IMR-90 (cell line): ENCODE results near the gene CLUH. TPM values are rescaled to one million over a fixed set of nuclear protein-coding genes. Genes with fewer than 3 reads are reported as not detected.

Experiments used
- ATAC-seq: fragments of 200-7000 bp; cut with Tn5 transposase; 2 replicates; pipeline ENCODE4 v1.9.1; 2020; ENCODE audit warnings: low read depth, mild to moderate bottlenecking, moderate library complexity
- BruUV-seq: library from RNA; stranded (reverse); fragments of 400-500 nt; replicated peaks from 2 replicates; lab custom pipeline; 2021; lab: Mats Ljungman, UMichigan
- CTCF ChIA-PET: fragments of 300-600 bp; formaldehyde crosslinking; extraction: SDS; loops from one replicate; lab custom pipeline; 2021; ENCODE audit warnings: antibody characterized with exemption; lab: Yijun Ruan, JAX
- POLR2A ChIA-PET: fragments of 300-600 bp; sonication (Branson Sonifier 250); formaldehyde crosslinking; loops from one replicate; lab custom pipeline; 2022; ENCODE audit warnings: antibody characterized with exemption; ENCODE audit not compliant: unreplicated experiment; lab: Charles Lee
- DNase-seq: peaks from one replicate; pipeline ENCODE4 v3.0.0; 2013
- H2AFZ ChIP-seq: replicated peaks from 2 replicates; pipeline ENCODE3; 2013; ENCODE audit warnings: low read length, mild to moderate bottlenecking; ENCODE audit not compliant: poor library complexity
- H2AK5ac ChIP-seq: 2 replicates; pipeline ENCODE4 v1.6.1; 2013; ENCODE audit warnings: low read depth, low read length, inconsistent platforms
- H2AK9ac ChIP-seq: replicated peaks from 2 replicates; pipeline ENCODE3; 2013; ENCODE audit warnings: mild to moderate bottlenecking, low read depth, low read length, moderate library complexity; ENCODE audit not compliant: poor library complexity
- H2BK120ac ChIP-seq: 2 replicates; pipeline ENCODE4 v1.6.1; 2013; ENCODE audit warnings: low read depth, low read length, inconsistent platforms
- H2BK15ac ChIP-seq: 3 replicates; pipeline ENCODE4 v1.6.1; 2013; ENCODE audit warnings: low read depth, low read length, inconsistent platforms
- H2BK20ac ChIP-seq: 2 replicates; pipeline ENCODE4 v1.6.1; 2013; ENCODE audit warnings: low read depth, mild to moderate bottlenecking, inconsistent platforms, low read length, moderate library complexity
- H2BK5ac ChIP-seq: 2 replicates; pipeline ENCODE4 v1.6.1; 2013; ENCODE audit warnings: mild to moderate bottlenecking, low read depth, low read length, inconsistent platforms; ENCODE audit not compliant: poor library complexity, severe bottlenecking
- H3K14ac ChIP-seq: replicated peaks from 2 replicates; pipeline ENCODE4 v1.6.1; 2013; ENCODE audit warnings: low read depth, low read length, inconsistent platforms
- H3K18ac ChIP-seq: 2 replicates; pipeline ENCODE4 v1.6.1; 2013; ENCODE audit warnings: low read depth, low read length, control low read depth
- H3K23ac ChIP-seq: 2 replicates; pipeline ENCODE4 v1.6.1; 2013; ENCODE audit warnings: low read depth, low read length, inconsistent platforms
- H3K27ac ChIP-seq: 2 replicates; pipeline ENCODE4 v1.5.1; 2013; ENCODE audit warnings: mild to moderate bottlenecking, control low read depth, low read length; ENCODE audit not compliant: insufficient read depth
- H3K27me3 ChIP-seq: 2 replicates; pipeline ENCODE4 v1.6.1; 2013; ENCODE audit warnings: low read length; ENCODE audit not compliant: control insufficient read depth, insufficient read depth
- H3K36me3 ChIP-seq: 2 replicates; pipeline ENCODE4 v1.6.1; 2013; ENCODE audit warnings: low read length, mixed read lengths; ENCODE audit not compliant: control insufficient read depth, insufficient read depth
- H3K4ac ChIP-seq: 2 replicates; pipeline ENCODE4 v1.6.1; 2013; ENCODE audit warnings: low read depth, low read length, inconsistent platforms
- H3K4me1 ChIP-seq: 2 replicates; pipeline ENCODE4 v1.6.1; 2013; ENCODE audit warnings: low read length, mixed read lengths; ENCODE audit not compliant: control insufficient read depth, insufficient read depth
- H3K4me2 ChIP-seq: 2 replicates; pipeline ENCODE4 v1.6.1; 2013; ENCODE audit warnings: low read depth, mild to moderate bottlenecking, control low read depth, low read length, moderate library complexity
- H3K4me3 ChIP-seq: 2 replicates; pipeline ENCODE4 v1.5.1; 2013; ENCODE audit warnings: low read depth, mild to moderate bottlenecking, control low read depth, low read length, moderate library complexity; ENCODE audit not compliant: insufficient read depth
- H3K56ac ChIP-seq: 2 replicates; pipeline ENCODE4 v1.6.1; 2013; ENCODE audit warnings: low read length, inconsistent platforms; ENCODE audit not compliant: insufficient read depth; ENCODE audit errors: extremely low read depth
- H3K79me1 ChIP-seq, 2 experiments: 2 replicates each; pipeline ENCODE4 v1.6.1; 2013; ENCODE audit warnings: low read length in 2 of 2, inconsistent platforms in 1 of 2, low read depth in 1 of 2
- H3K9ac ChIP-seq: 2 replicates; pipeline ENCODE4 v1.6.1; 2013; ENCODE audit warnings: low read depth, low read length, control low read depth
- H3K9me1 ChIP-seq: 2 replicates; pipeline ENCODE4 v1.6.1; 2013; ENCODE audit warnings: low read length, inconsistent platforms; ENCODE audit not compliant: insufficient read depth
- H3K9me3 ChIP-seq: 2 replicates; pipeline ENCODE4 v1.6.1; 2013; ENCODE audit warnings: low read length; ENCODE audit not compliant: control insufficient read depth, insufficient read depth
- H4K20me1 ChIP-seq: 2 replicates; pipeline ENCODE4 v1.6.1; 2013; ENCODE audit warnings: low read length, inconsistent platforms; ENCODE audit not compliant: insufficient read depth
- H4K5ac ChIP-seq: 2 replicates; pipeline ENCODE4 v1.6.1; 2013; ENCODE audit warnings: mild to moderate bottlenecking, low read depth, low read length, control low read depth
- H4K8ac ChIP-seq, 2 experiments: 2 replicates each; pipeline ENCODE4 v1.6.1; 2013; ENCODE audit warnings: low read depth in 2 of 2, low read length in 2 of 2, control low read depth in 1 of 2, inconsistent platforms in 1 of 2
- H4K91ac ChIP-seq: 2 replicates; pipeline ENCODE4 v1.6.1; 2013; ENCODE audit warnings: low read depth, low read length, inconsistent platforms; ENCODE audit not compliant: insufficient read depth
- BHLHE40 ChIP-seq: fragments of 150-350 bp; IDR thresholded peaks from 2 replicates; pipeline ENCODE4 v1.6.1; 2016; ENCODE audit warnings: mild to moderate bottlenecking, low read depth, low read length
- CHD1 ChIP-seq: IDR thresholded peaks from 2 replicates; pipeline ENCODE4 v1.6.1; 2012; ENCODE audit warnings: low read depth, low read length, improper control_type of control experiment
- ELK1 ChIP-seq: fragments of 150-350 bp; IDR thresholded peaks from 2 replicates; pipeline ENCODE4 v1.6.1; 2016; ENCODE audit warnings: low read depth, mild to moderate bottlenecking, low read length, moderate library complexity, borderline replicate concordance
- FOS ChIP-seq: fragments of 150-350 bp; IDR thresholded peaks from 2 replicates; pipeline ENCODE4 v1.6.1; 2016; ENCODE audit warnings: low read depth, low read length
- MAFK ChIP-seq: IDR thresholded peaks from 2 replicates; pipeline ENCODE4 v1.6.1; 2012; ENCODE audit warnings: low read depth, low read length, improper control_type of control experiment
- MAZ ChIP-seq: IDR thresholded peaks from 2 replicates; pipeline ENCODE4 v1.6.1; 2012; ENCODE audit warnings: low read depth, mild to moderate bottlenecking, low read length, improper control_type of control experiment, moderate library complexity, borderline replicate concordance
- MXI1 ChIP-seq: IDR thresholded peaks from 2 replicates; pipeline ENCODE4 v1.6.1; 2012; ENCODE audit warnings: low read depth, mild to moderate bottlenecking, low read length, moderate library complexity, borderline replicate concordance
- RAD21 ChIP-seq: IDR thresholded peaks from 2 replicates; pipeline ENCODE4 v1.6.1; 2012; ENCODE audit warnings: low read length, improper control_type of control experiment
- RCOR1 ChIP-seq: IDR thresholded peaks from 2 replicates; pipeline ENCODE4 v1.6.1; 2012; ENCODE audit warnings: mild to moderate bottlenecking, low read length, improper control_type of control experiment; ENCODE audit not compliant: insufficient replicate concordance
- SMC3 ChIP-seq: fragments of 150-350 bp; IDR thresholded peaks from 2 replicates; pipeline ENCODE4 v1.6.1; 2016; ENCODE audit warnings: low read depth, mild to moderate bottlenecking, antibody characterized with exemption, low read length, moderate library complexity
- USF2 ChIP-seq: fragments of 150-350 bp; IDR thresholded peaks from 2 replicates; pipeline ENCODE4 v1.6.1; 2017; ENCODE audit warnings: mild to moderate bottlenecking, antibody characterized with exemption, low read length, low read depth
- WGBS, 2 experiments: methylation state at CpG; one replicate each; pipeline versions ENCODE4 v1.1.5 to v1.1.7; 2013; ENCODE audit warnings: missing lambda C conversion rate in 2 of 2; ENCODE audit not compliant: insufficient read length in 1 of 2; ENCODE audit errors: extremely low coverage in 2 of 2; 5-methylcytosine and 5-hydroxymethylcytosine counted together
- dilution Hi-C: fragments of 300-500 bp; cut with HindIII; formaldehyde crosslinking; loops from one replicate; pipeline ENCODE4 v1.14.3; 2018; ENCODE audit warnings: low sequenced_read_pairs; ENCODE audit not compliant: unreplicated experiment
- in situ Hi-C: fragments of 300-500 bp; cut with MboI; formaldehyde crosslinking; loops from 3 replicates; pipeline ENCODE4 v1.14.3; 2019; ENCODE audit warnings: low sequenced_read_pairs, inconsistent platforms, mixed read lengths
- intact Hi-C: fragments of 100-400 bp; cut with micrococcal nuclease; formaldehyde crosslinking; loops from 2 replicates; pipeline ENCODE4 v1.10.0; 2022
- polyA plus RNA-seq, 3 experiments: library from polyadenylated mRNA; depleted of rRNA; stranded (reverse); fragments of >200 nt; gene quantifications; 2 replicates each; pipeline ENCODE4 v1.2.3, GENCODE V29; 2012; ENCODE audit warnings: low replicate concordance in 1 of 3
- total RNA-seq: library from RNA; depleted of rRNA; stranded (reverse); fragments of >200 nt; gene quantifications from 2 replicates; pipeline ENCODE4 v1.2.3, GENCODE V29; 2012

Gene CLUH
- total and polyA plus RNA-seq, 2 of the 4 experiments (the other 2 are of a cell fraction): 12.9 to 42.0 TPM

- Histone ChIP-seq H2AK5ac (no peak overlapping the region), H3K4me2 (no peak overlapping the region), H3K23ac (no peak overlapping the region), H2BK5ac (no peak overlapping the region), H2BK120ac (no peak overlapping the region), H2BK20ac (no peak overlapping the region), H3K27ac (no peak overlapping the region), H3K4me3 (no peak overlapping the region), H3K79me1 (peaks cover 0 to 9% of the 10 kb centered on the region in 2 experiments; a peak in 2 of 4 replicates), H3K9ac (no peak overlapping the region), H3K9me1 (0 out of 2 replicates have a peak, but pooled peaks cover 2% of the 10 kb centered on the region), H3K36me3 (peaks cover 45% of the 10 kb centered on the region), H4K91ac (no peak overlapping the region), H3K4ac (no peak overlapping the region), H3K4me1 (no peaks in the 10 kb centered on the region), H2BK15ac (no peak overlapping the region), H4K8ac (no peak overlapping the region), H3K9me3 (no peaks in the 10 kb centered on the region), H2AK9ac (no peak overlapping the region), H4K5ac (no peak overlapping the region), H3K27me3 (no peaks in the 10 kb centered on the region), H3K56ac (no peak overlapping the region), H4K20me1 (peaks cover 5% of the 10 kb centered on the region; the same call in 1 of the 2 replicates), H3K14ac (no peak overlapping the region), H2AFZ (no peak overlapping the region), H3K18ac (no peak overlapping the region)
- WGBS, 2 experiments: 82% methylated on average over 9 of the region's 37 CpGs; no CpG with 5 or more reads in 1 of the 2 experiments
- ATAC-seq (no peak), DNase-seq (no peak)
- dilution Hi-C loops (no loop called here), intact Hi-C loops (no loop called here), in situ Hi-C loops (no loop called here)
- ChIA-PET CTCF (no interaction called here), POLR2A (no interaction called here)
- TF ChIP-seq ELK1 (no peak), MXI1 (no peak), RCOR1 (no peak), SMC3 (no peak), RAD21 (no peak), MAFK (no peak), CHD1 (no peak), MAZ (no peak), USF2 (no peak), BHLHE40 (no peak), FOS (no peak)
- BruUV-seq: no TSS peak
Observed at GRCh38 chr17:2693561-2694380, 17.8 kb downstream of the CLUH start.
